Heart right ventricle (tissue), 16 donors: Measurements from ENCODE around the gene LRIG1. TPM values are rescaled to one million over a fixed set of nuclear protein-coding genes. Genes with fewer than 3 reads are reported as not detected.

Source experiments
- ATAC-seq, 8 donors: fragments of 200-7000 bp; cut with Tn5 transposase; one replicate each; pipeline ENCODE4 v1.9.1; 2020; ENCODE audit warnings: mild to moderate bottlenecking in 8 of 8, moderate library complexity in 8 of 8, moderate number of reproducible peaks in 1 of 8
- DNase-seq, 2 donors: peaks; one replicate each; pipeline ENCODE4 v3.0.0-alpha.2; 2020
- H3K27ac ChIP-seq, 10 donors: fragments of 200-600 bp; sonication (generic) in 2 of 10; one replicate each; pipeline versions ENCODE4 v1.5.0 to v1.8.0; 2020 to 2022; ENCODE audit warnings: mild to moderate bottlenecking in 3 of 10
- H3K27me3 ChIP-seq, 7 donors: fragments of 200-600 bp; one replicate each; pipeline ENCODE4 v1.8.0; 2021 to 2022; ENCODE audit warnings: mild to moderate bottlenecking in 2 of 7
- H3K36me3 ChIP-seq, 9 donors: fragments of 200-600 bp; sonication (generic) in 1 of 9; one replicate each; pipeline versions ENCODE4 v1.5.0 to v1.8.0; 2020 to 2022; ENCODE audit warnings: mild to moderate bottlenecking in 2 of 9
- H3K4me1 ChIP-seq, 9 donors: fragments of 200-600 bp; sonication (generic) in 1 of 9; one replicate each; pipeline versions ENCODE4 v1.5.0 to v1.8.0; 2020 to 2022; ENCODE audit warnings: mild to moderate bottlenecking in 4 of 9
- H3K4me3 ChIP-seq, 10 donors: fragments of 200-600 bp; sonication (generic) in 2 of 10; one replicate each; pipeline versions ENCODE4 v1.5.0 to v1.8.0; 2020 to 2022; ENCODE audit warnings: mild to moderate bottlenecking in 7 of 10, moderate library complexity in 2 of 10
- H3K9me3 ChIP-seq, 11 donors: fragments of 200-600 bp in 10 of 11; sonication (generic) in 2 of 11; one replicate each; pipeline versions ENCODE4 v1.5.0 to v1.8.0; 2013 to 2022; ENCODE audit warnings: mild to moderate bottlenecking in 2 of 11, control low read depth in 1 of 11, moderate library complexity in 1 of 11
- CTCF ChIP-seq, 9 donors: fragments of 200-600 bp; sonication (generic) in 2 of 9; IDR thresholded peaks; one replicate each; pipeline versions ENCODE4 v1.5.0 to v1.8.0; 2021 to 2022; ENCODE audit warnings: antibody characterized with exemption in 9 of 9, mild to moderate bottlenecking in 5 of 9, moderate library complexity in 1 of 9
- WGBS, 2 donors: extraction: QIAGEN DNeasy Blood & Tissue Kit; methylation state at CpG; one replicate each; pipeline ENCODE4 v1.1.7; 2013; ENCODE audit warnings: inconsistent platforms in 1 of 2; 5-methylcytosine and 5-hydroxymethylcytosine counted together
- intact Hi-C, 10 donors: fragments of 100-400 bp; cut with DNase I; formaldehyde crosslinking; loops; one replicate each; pipeline versions ENCODE4 v1.11.1 to v1.14.2; 2022
- polyA plus RNA-seq, 2 donors: library from polyadenylated mRNA; stranded (reverse); fragments of 200-250 nt; gene quantifications; one replicate each; pipeline ENCODE4 v1.2.3, GENCODE V29; 2013
- total RNA-seq, 10 donors: library from RNA; stranded (reverse); fragmentation: NEBNext Ultra II Directional in 3 of 10; extraction: Animal tissue kit (Norgen Biotek cat#: 25700) in 3 of 10; gene quantifications; one replicate each; pipeline versions ENCODE4 v1.2.1 to v1.2.4, GENCODE V29; 2021 to 2023
- donor health status: Arrhythmogenic right ventricular cardiomyopathy.
- donor health status: ischemic (EF 13 %, LVEDD 7.1; RV severe dilation, severe dysfunction).
- donor health status: healthy with polysubstance abuse.
- donor health status: DM: no; HTN: yes; CAD: no.
- donor health status: DM: no; HTN: no; CAD: no.
- donor health status: ischemic (EF 25% LVEDD 6.9; RV normal size, moderate dysfunction).
- donor health status: ischemic (EF 25% LVEDD 5.7; RV mildly dilated, moderate dysfunction).
- donor health status: healthy.
- donor health status: DM: yes; HTN: yes; CAD: no.
- donor health status: Ischemic cardiomyopathy.
- donor health status: ischemic (EF 35%, LVEDD 5.7; RV mildly dilated, moderate dysfunction).
- donor health status: nonischemic (EF 11% LVEDD 7.7; RV severe dilation, severe dysfunction).
- donor health status: DM: yes; HTN: yes; CAD: no.
- donor health status: PGD.
- donor health status: ischemic (EF 29% LVEDD 5.4; RV normal size, mild dysfunction).
- donor health status: nonischemic (EF 23%, LVEDD 6.1; RV moderate dilation, normal function).

The LRIG1 gene
- total and polyA plus RNA-seq, 12 donors, result 23.8 to 109 (median 94.2) TPM

DNA sequence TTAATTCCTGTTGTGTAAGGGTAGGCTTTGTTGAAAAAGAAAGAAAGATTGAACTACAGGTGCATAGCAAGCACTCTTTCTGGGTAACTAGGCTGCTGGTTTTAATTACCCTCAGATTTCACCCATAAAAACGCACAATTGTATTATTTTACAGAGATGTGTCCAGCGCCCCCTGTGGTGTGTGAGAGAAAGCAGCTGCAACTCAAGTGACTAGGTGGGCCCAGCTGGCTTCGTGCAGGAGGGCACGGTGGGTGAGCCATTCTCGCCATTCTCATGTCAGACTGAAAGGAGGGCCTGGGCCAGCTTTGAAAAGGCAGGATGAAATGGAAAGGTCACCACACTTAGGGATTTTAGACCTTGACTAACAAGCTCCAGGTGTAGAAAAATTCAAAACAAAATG is 122.6 kb downstream of the LRIG1 start:
- WGBS, 2 donors, result 75 to 79% methylated on average over 5 of the region's 5 CpGs
- intact Hi-C loops, result no loop called here
- H3K27ac ChIP-seq, result peak overlapping the region in 1 of 10 donors; percentile 36
- H3K9me3 ChIP-seq, result no peaks in the 10 kb centered on the region
- TF ChIP-seq CTCF (IDR thresholded peaks at IDR 0.05), result peak in 7 of 9 donors; percentile 33 to 55 (median 41)
- ATAC-seq (no peak), DNase-seq (no peak)
- no peaks in the 10 kb centered on the region for H3K27me3 ChIP-seq
- peaks cover 5 to 92% (median 49%) of the 10 kb centered on the region in 9 donors for H3K36me3 ChIP-seq
- H3K4me1 ChIP-seq, result peaks cover 0 to 15% (median 12%) of the 10 kb centered on the region in 9 donors
- H3K4me3 ChIP-seq, result no peak overlapping the region

- 88 to 91% methylated on average over 5 of the region's 5 CpGs for WGBS, 2 donors
These were observed 123.0 kb downstream of the LRIG1 start for GRCh38 chr3:66377800-66378199.

GRCh38 chr3:66376568-66376967 is 124.3 kb downstream of the LRIG1 start:
- Histone ChIP-seq H3K4me1 (peaks cover 0 to 22% (median 13%) of the 10 kb centered on the region in 9 donors), H3K4me3 (no peak overlapping the region), H3K36me3 (peaks cover 0 to 79% (median 34%) of the 10 kb centered on the region in 9 donors), H3K27me3 (no peaks in the 10 kb centered on the region), H3K27ac (no peak overlapping the region), H3K9me3 (no peaks in the 10 kb centered on the region)
- 70 to 75% methylated on average over 2 of the region's 2 CpGs for WGBS, 2 donors
- no peak for TF ChIP-seq CTCF (IDR thresholded peaks at IDR 0.05)
- ATAC-seq (peak in 1 of 8 donors; percentile 47), DNase-seq (no peak)
- intact Hi-C loops, result no loop called here

More at GRCh38 chr3:66377800-66378199, 123.0 kb downstream of the LRIG1 start:
- no peak for TF ChIP-seq CTCF (IDR thresholded peaks at IDR 0.05)
- Histone ChIP-seq H3K27ac (peak overlapping the region in 1 of 10 donors; percentile 36), H3K4me3 (no peak overlapping the region), H3K9me3 (no peaks in the 10 kb centered on the region), H3K4me1 (peaks cover 0 to 16% (median 12%) of the 10 kb centered on the region in 9 donors), H3K36me3 (peaks cover 5 to 91% (median 45%) of the 10 kb centered on the region in 9 donors), H3K27me3 (no peaks in the 10 kb centered on the region)
- ATAC-seq (no peak), DNase-seq (no peak)
- intact Hi-C loops, result no loop called here

DNA sequence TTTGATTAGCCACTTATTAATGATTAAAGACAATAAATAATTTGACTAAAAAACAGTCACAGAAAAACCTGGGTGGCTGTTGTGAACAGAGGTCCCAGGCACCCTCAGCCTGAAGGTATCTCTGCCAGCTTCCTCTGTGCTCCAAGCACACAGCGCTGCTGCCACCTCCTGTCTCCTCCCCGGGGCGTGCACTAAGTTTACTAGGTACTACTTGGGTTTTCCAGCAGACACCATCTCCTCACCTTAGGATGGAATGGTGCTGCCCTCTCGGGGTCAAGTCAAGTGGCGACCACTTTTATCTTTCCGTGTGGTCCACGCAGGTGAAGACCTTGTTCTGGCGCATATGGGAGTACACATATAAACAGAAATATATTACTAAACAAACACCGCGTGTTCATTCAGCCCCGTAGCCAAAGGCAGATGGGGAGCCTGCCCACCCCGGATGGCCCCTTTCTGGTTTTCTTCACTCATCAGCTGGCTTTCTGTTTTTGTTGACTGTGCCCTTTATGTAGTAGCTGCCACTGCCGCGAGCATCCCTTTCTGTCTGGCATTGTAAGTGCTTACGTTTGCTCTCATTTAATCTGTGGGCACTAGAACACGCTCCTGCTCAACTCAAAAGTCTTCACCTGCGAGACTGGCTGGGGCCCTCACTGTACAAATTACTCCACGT is 128.0 kb downstream of the LRIG1 start:
- peak; percentile 73 to 88 (median 84) for ATAC-seq
- Histone ChIP-seq H3K9me3 (no peaks in the 10 kb centered on the region), H3K4me1 (peaks cover 0 to 46% (median 16%) of the 10 kb centered on the region in 9 donors), H3K27me3 (no peaks in the 10 kb centered on the region), H3K36me3 (peaks cover 0 to 46% (median 0%) of the 10 kb centered on the region in 9 donors), H3K4me3 (no peak overlapping the region), H3K27ac (peak overlapping the region in 5 of 10 donors; percentile 37 to 77 (median 62))
- DNase-seq, result peak; percentile 59 to 63
- 45 to 58% methylated on average over 18 of the region's 18 CpGs for WGBS, 2 donors
- intact Hi-C loops, result loop anchor here (1.0 to 5.0 kb wide), 3 partner anchors 96 kb away; no protein-coding TSS in a partner anchor
- TF ChIP-seq CTCF (IDR thresholded peaks at IDR 0.05), result peak in 8 of 9 donors; percentile 36 to 74 (median 61)
